Measurements from ENCODE around the gene GSN. TPM values are rescaled to one million over a fixed set of nuclear protein-coding genes. Genes with fewer than 3 reads are reported as not detected.

Gene GSN
- total RNA-seq, 1 donor from 2014 or later = 80.0 TPM

GRCh38 chr9:121328476-121328875 lies 60.5 kb downstream of the GSN start:
- no peak for TF ChIP-seq CTCF (conservative IDR thresholded peaks at IDR 0.05)
- Mint-ChIP-seq H3K9me3 (no peaks in the 10 kb centered on the region), H3K27ac (no peak overlapping the region), H3K4me3 (no peak overlapping the region), H3K27me3 (no peaks in the 10 kb centered on the region), H3K36me3 (peaks cover 9% of the 10 kb centered on the region), H3K4me1 (ENCODE audit: unreplicated experiment) (no peaks in the 10 kb centered on the region)
- no peak for DNase-seq (ENCODE audit: extremely low spot score, unreplicated experiment)

GRCh38 chr9:121328876-121329681 lies 61.1 kb downstream of the GSN start:
- no peak overlapping the region for H3K4me3 Mint-ChIP-seq
- peaks cover 14% of the 10 kb centered on the region for H3K36me3 Mint-ChIP-seq
- no peak for DNase-seq (ENCODE audit: extremely low spot score, unreplicated experiment)
- H3K27ac Mint-ChIP-seq = no peak overlapping the region
- no peak for TF ChIP-seq CTCF (conservative IDR thresholded peaks at IDR 0.05)
- no peaks in the 10 kb centered on the region for H3K27me3 Mint-ChIP-seq
- no peaks in the 10 kb centered on the region for H3K9me3 Mint-ChIP-seq
- peaks cover under 1% of the 10 kb centered on the region for H3K4me1 Mint-ChIP-seq (ENCODE audit: unreplicated experiment)

GRCh38 chr9:121331549-121331948 lies 63.6 kb downstream of the GSN start:
- no peak overlapping the region for H3K27ac Mint-ChIP-seq
- no peak for DNase-seq (ENCODE audit: extremely low spot score, unreplicated experiment)
- no peaks in the 10 kb centered on the region for H3K27me3 Mint-ChIP-seq
- H3K9me3 Mint-ChIP-seq = peaks cover 4% of the 10 kb centered on the region
- H3K36me3 Mint-ChIP-seq = peaks cover 19% of the 10 kb centered on the region
- H3K4me3 Mint-ChIP-seq = no peak overlapping the region
- H3K4me1 Mint-ChIP-seq (ENCODE audit: unreplicated experiment) = peaks cover 7% of the 10 kb centered on the region
- TF ChIP-seq CTCF (conservative IDR thresholded peaks at IDR 0.05) = no peak

GRCh38 chr9:121331992-121332685 lies 64.2 kb downstream of the GSN start:
- Mint-ChIP-seq H3K27ac (peak overlapping the region; percentile 64), H3K4me1 (ENCODE audit: unreplicated experiment) (peaks cover 7% of the 10 kb centered on the region), H3K4me3 (no peak overlapping the region), H3K36me3 (peaks cover 19% of the 10 kb centered on the region), H3K9me3 (peaks cover 4% of the 10 kb centered on the region), H3K27me3 (no peaks in the 10 kb centered on the region)
- no peak for DNase-seq (ENCODE audit: extremely low spot score, unreplicated experiment)
- TF ChIP-seq CTCF (conservative IDR thresholded peaks at IDR 0.05) = peak; percentile 32

- no peak for DNase-seq (ENCODE audit: extremely low spot score, unreplicated experiment)
- H3K4me3 Mint-ChIP-seq = peak overlapping the region; percentile 56
- peak overlapping the region; percentile 80 for H3K27ac Mint-ChIP-seq
- H3K36me3 Mint-ChIP-seq = peaks cover 16% of the 10 kb centered on the region
- peaks cover 7% of the 10 kb centered on the region for H3K4me1 Mint-ChIP-seq (ENCODE audit: unreplicated experiment)
- H3K27me3 Mint-ChIP-seq = no peaks in the 10 kb centered on the region
- H3K9me3 Mint-ChIP-seq = peaks cover 4% of the 10 kb centered on the region
- TF ChIP-seq CTCF (conservative IDR thresholded peaks at IDR 0.05) = no peak
Measured at GRCh38 chr9:121333950-121334773, 66.2 kb downstream of the GSN start.

Data from type B pancreatic cell (in vitro differentiated cells).